Left lung (tissue), 10 donors: ENCODE measurements around the gene L3MBTL1. TPM values are rescaled to one million over a fixed set of nuclear protein-coding genes. Genes with fewer than 3 reads are reported as not detected.

Experiments used
- ATAC-seq: fragments of 200-7000 bp; cut with Tn5 transposase; one replicate; pipeline ENCODE4 v1.9.1; 2020; ENCODE audit warnings: moderate library complexity
- DNase-seq, 4 donors: peaks; one replicate each; pipeline ENCODE4 v3.0.0-alpha.2; 2013 to 2020
- H3K27ac ChIP-seq, 2 donors: fragments of 200-600 bp; sonication (generic) in 1 of 2; one replicate each; pipeline versions ENCODE4 v1.5.0 to v1.8.0; 2020 to 2021
- H3K27me3 ChIP-seq, 2 donors: fragments of 200-600 bp; sonication (generic) in 1 of 2; one replicate each; pipeline versions ENCODE4 v1.5.0 to v1.8.0; 2020 to 2021
- H3K36me3 ChIP-seq, 2 donors: fragments of 200-600 bp; sonication (generic) in 1 of 2; one replicate each; pipeline versions ENCODE4 v1.5.0 to v1.8.0; 2020 to 2021
- H3K4me1 ChIP-seq, 2 donors: fragments of 200-600 bp; one replicate each; pipeline ENCODE4 v1.8.0; 2021
- H3K4me3 ChIP-seq, 2 donors: fragments of 200-600 bp; sonication (generic) in 1 of 2; one replicate each; pipeline versions ENCODE4 v1.5.0 to v1.8.0; 2020 to 2021; ENCODE audit warnings: mild to moderate bottlenecking in 1 of 2
- H3K9me3 ChIP-seq, 2 donors: fragments of 200-600 bp; sonication (generic) in 1 of 2; one replicate each; pipeline versions ENCODE4 v1.5.0 to v1.8.0; 2020 to 2021
- intact Hi-C, 2 donors: fragments of 100-400 bp; cut with DNase I; formaldehyde crosslinking; loops; one replicate each; pipeline versions ENCODE4 v1.11.2 to v1.14.2; 2022
- polyA plus RNA-seq, 6 donors: library from polyadenylated mRNA; unstranded; fragments of 120-200 nt; gene quantifications; one replicate each; pipeline ENCODE4 v1.2.1, GENCODE V29; 2013; ENCODE audit not compliant: insufficient read length in 6 of 6
- total RNA-seq, 2 donors: library from RNA; stranded (reverse); fragmentation: NEBNext Ultra II Directional; extraction: Animal tissue kit (Norgen Biotek cat#: 25700); gene quantifications; one replicate each; pipeline ENCODE4 v1.2.1, GENCODE V29; 2021
- TF ChIP-seq, protein P1 (sequence below), 2 donors: fragments of 200-600 bp; sonication (generic) in 1 of 2; IDR thresholded peaks; one replicate each; pipeline versions ENCODE4 v1.5.0 to v1.8.0; 2021; ENCODE audit warnings: antibody characterized with exemption in 2 of 2
- donor health status: DM: no; HTN: yes; CAD: no.
- donor health status: DM: no; HTN: no; CAD: no.

The L3MBTL1 gene
- total and polyA plus RNA-seq, 8 donors = 8.1 to 25.4 (median 19.7) TPM

DNA sequence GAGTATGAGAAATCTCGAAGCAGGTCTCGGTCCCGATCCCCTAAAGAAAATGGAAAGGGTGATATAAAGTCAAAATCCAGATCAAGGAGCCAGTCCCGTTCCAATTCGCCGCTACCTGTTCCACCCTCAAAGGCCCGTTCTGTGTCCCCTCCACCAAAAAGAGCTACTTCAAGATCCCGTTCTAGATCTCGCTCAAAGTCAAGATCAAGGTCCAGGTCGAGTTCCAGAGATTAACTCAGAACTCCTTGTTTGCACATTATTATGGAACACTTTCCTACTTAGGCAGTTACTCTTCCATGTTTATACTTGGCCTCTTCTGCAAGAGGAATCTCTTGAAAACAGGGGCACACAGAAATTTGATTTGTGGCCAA, 46.7 kb upstream of the L3MBTL1 start:
- TF ChIP-seq, protein P1, sequence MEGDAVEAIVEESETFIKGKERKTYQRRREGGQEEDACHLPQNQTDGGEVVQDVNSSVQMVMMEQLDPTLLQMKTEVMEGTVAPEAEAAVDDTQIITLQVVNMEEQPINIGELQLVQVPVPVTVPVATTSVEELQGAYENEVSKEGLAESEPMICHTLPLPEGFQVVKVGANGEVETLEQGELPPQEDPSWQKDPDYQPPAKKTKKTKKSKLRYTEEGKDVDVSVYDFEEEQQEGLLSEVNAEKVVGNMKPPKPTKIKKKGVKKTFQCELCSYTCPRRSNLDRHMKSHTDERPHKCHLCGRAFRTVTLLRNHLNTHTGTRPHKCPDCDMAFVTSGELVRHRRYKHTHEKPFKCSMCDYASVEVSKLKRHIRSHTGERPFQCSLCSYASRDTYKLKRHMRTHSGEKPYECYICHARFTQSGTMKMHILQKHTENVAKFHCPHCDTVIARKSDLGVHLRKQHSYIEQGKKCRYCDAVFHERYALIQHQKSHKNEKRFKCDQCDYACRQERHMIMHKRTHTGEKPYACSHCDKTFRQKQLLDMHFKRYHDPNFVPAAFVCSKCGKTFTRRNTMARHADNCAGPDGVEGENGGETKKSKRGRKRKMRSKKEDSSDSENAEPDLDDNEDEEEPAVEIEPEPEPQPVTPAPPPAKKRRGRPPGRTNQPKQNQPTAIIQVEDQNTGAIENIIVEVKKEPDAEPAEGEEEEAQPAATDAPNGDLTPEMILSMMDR (IDR thresholded peaks at IDR 0.05) = no peak
- ATAC-seq = no peak
- peaks cover 16 to 50% of the 10 kb centered on the region in 2 donors for H3K4me1 ChIP-seq
- no peaks in the 10 kb centered on the region for H3K27me3 ChIP-seq
- peaks cover 0 to 68% of the 10 kb centered on the region in 2 donors for H3K36me3 ChIP-seq
- H3K4me3 ChIP-seq = no peak overlapping the region
- intact Hi-C loops = no loop called here
- H3K27ac ChIP-seq = no peak overlapping the region
- H3K9me3 ChIP-seq = no peaks in the 10 kb centered on the region
- no peak for DNase-seq

GRCh38 chr20:43461894-43462659, 45.4 kb upstream of the L3MBTL1 start:
- Histone ChIP-seq H3K9me3 (no peaks in the 10 kb centered on the region), H3K4me3 (no peak overlapping the region), H3K4me1 (peaks cover 10 to 41% of the 10 kb centered on the region in 2 donors), H3K27me3 (no peaks in the 10 kb centered on the region), H3K36me3 (peaks cover 0 to 78% of the 10 kb centered on the region in 2 donors), H3K27ac (no peak overlapping the region)
- TF ChIP-seq, protein P1 (IDR thresholded peaks at IDR 0.05) = no peak
- ATAC-seq (no peak), DNase-seq (no peak)
- intact Hi-C loops = no loop called here

GRCh38 chr20:43462660-43463526, 44.6 kb upstream of the L3MBTL1 start:
- H3K4me1 ChIP-seq = peaks cover 10 to 40% of the 10 kb centered on the region in 2 donors
- H3K36me3 ChIP-seq = peaks cover 0 to 86% of the 10 kb centered on the region in 2 donors
- DNase-seq = no peak
- no peak overlapping the region for H3K4me3 ChIP-seq
- H3K27ac ChIP-seq = no peak overlapping the region
- H3K27me3 ChIP-seq = no peaks in the 10 kb centered on the region
- H3K9me3 ChIP-seq = no peaks in the 10 kb centered on the region
- no peak for ATAC-seq
- TF ChIP-seq, protein P1 (IDR thresholded peaks at IDR 0.05) = no peak
- intact Hi-C loops = no loop called here

DNA sequence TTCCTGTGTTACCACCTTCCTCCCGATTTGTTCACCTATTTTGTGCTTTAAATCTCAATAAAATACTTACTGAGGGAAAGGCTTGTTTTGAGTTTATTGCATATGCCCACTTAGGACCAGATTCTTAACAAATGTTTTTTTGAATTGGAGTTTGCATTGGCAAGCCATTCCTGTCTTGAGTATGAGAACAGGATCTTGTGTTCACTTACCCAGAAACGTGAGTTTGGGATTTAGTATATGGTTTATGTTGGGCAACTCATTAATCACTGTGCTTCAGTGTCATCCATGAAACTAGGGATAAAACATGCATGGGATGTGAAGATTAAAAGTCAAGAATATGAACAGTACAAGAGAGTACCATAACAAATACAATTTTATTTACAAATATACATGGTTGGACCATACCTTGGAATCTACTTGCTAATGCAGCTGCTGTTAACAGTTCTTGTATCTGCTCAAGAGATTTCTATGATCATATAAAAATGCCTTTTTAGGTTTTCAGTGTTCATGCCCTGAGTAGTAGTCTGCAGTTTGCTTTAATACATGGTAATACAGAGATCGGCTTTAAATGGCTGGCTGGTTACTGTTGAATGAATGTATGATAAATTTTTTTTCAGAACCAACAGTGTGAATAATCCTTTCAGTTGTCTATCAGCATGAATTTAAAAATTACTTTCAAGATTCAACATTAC, 43.8 kb upstream of the L3MBTL1 start:
- Histone ChIP-seq H3K27me3 (no peaks in the 10 kb centered on the region), H3K9me3 (no peaks in the 10 kb centered on the region), H3K36me3 (peaks cover 0 to 94% of the 10 kb centered on the region in 2 donors), H3K4me3 (no peak overlapping the region), H3K4me1 (peaks cover 10 to 40% of the 10 kb centered on the region in 2 donors), H3K27ac (no peak overlapping the region)
- DNase-seq (no peak), ATAC-seq (no peak)
- intact Hi-C loops = no loop called here
- TF ChIP-seq, protein P1 (IDR thresholded peaks at IDR 0.05) = no peak
